IPS-11a (cell line): ENCODE measurements around the gene EFEMP2.
A peak's percentile ranks its signal among the peaks of the same experiment; 100 is the strongest.
"Not testable (repeated sequence)": the region's sequence is repeated elsewhere in the genome, so short reads cannot be mapped to it uniquely, and the experiment has no call there.

ENCODE experiments used
- H3K4me3 ChIP-seq: one replicate; pipeline ENCODE4 v1.5.1; 2013; ENCODE audit warnings: low read depth, low read length, control low read depth

EFEMP2 gene

GRCh38 chr11:65833297-65834030, 39.1 kb downstream of the EFEMP2 start, which contains the start of gene SNX32:
Gene SNX32, plus strand, starts transcription at chr11:65833963. Its CDS starts 103 bp downstream, at chr11:65834066.
- peak within 1 kb of the TSS; percentile 72 for H3K4me3 ChIP-seq

- H3K4me3 ChIP-seq: not testable (repeated sequence)
These were observed 40.4 kb downstream of the EFEMP2 start for GRCh38 chr11:65832231-65832630.

- H3K4me3 ChIP-seq: no peak overlapping the region
These were observed 43.1 kb downstream of the EFEMP2 start for GRCh38 chr11:65829459-65829858.

- no peak overlapping the region for H3K4me3 ChIP-seq
These were observed 45.4 kb downstream of the EFEMP2 start for GRCh38 chr11:65826984-65827735.

- no peak overlapping the region for H3K4me3 ChIP-seq
These were observed 49.6 kb downstream of the EFEMP2 start for GRCh38 chr11:65822776-65823528.

- H3K4me3 ChIP-seq: no peak overlapping the region
These were observed 51.5 kb downstream of the EFEMP2 start for GRCh38 chr11:65821107-65821506.

GRCh38 chr11:65817835-65818680, 54.5 kb downstream of the EFEMP2 start:
- H3K4me3 ChIP-seq: peak overlapping the region; percentile 65

- peak overlapping the region; percentile 65 for H3K4me3 ChIP-seq
These were observed 55.2 kb downstream of the EFEMP2 start for GRCh38 chr11:65817312-65817834.

- no peak overlapping the region for H3K4me3 ChIP-seq
These were observed 55.9 kb downstream of the EFEMP2 start for GRCh38 chr11:65816696-65817095.
